ENCODE measurements around the gene TUBA4B.
A peak's percentile ranks its signal among the peaks of the same experiment; 100 is the strongest.

The TUBA4B gene

GRCh38 chr2:219218732-219219701 lies 34.0 kb upstream of the TUBA4B start, which contains the start of gene ABCB6:
Gene ABCB6 (minus strand): TSS chr2:219218958. CDS start chr2:219218673, 285 bp downstream.
- peak; percentile 67 to 81 for DNase-seq (ENCODE audit: low read depth in 1 of 2, low spot score in 1 of 2)

- DNase-seq (ENCODE audit: low read depth in 1 of 2, low spot score in 1 of 2): no peak
Measured at GRCh38 chr2:219219784-219220532, 33.1 kb upstream of the TUBA4B start.

- no peak for DNase-seq (ENCODE audit: low read depth in 1 of 2, low spot score in 1 of 2)
Measured at GRCh38 chr2:219220652-219221402, 32.2 kb upstream of the TUBA4B start.

DNA sequence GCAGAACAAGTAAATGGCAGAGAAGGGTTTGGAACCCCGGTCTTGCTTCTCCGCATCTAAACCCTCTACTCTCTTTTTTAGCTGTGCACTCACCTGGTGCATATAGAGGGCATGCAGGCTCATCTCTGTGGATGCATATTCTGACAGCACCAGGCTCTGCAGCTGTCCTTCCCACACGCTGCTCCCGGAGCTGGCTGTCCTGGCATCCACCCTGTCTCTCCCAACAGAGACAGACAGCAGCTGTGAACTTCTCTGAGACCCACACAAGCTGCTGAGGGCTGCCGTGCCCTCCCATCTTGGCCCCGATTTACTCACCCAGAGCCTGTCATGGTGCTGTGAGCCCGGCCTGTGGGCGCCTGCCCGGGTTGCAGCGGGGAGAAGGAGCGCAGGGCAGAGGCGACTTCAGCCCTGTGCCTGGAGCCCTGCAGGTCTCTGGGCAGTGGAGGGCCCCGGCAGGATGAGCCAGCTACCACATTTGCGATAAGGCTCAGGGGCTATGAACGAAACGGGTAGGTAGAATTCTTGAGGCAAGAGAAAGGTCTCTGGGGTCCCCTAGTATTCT lies 31.0 kb upstream of the TUBA4B start:
- DNase-seq (ENCODE audit: low read depth in 1 of 2, low spot score in 1 of 2): no peak

- DNase-seq (ENCODE audit: low read depth in 1 of 2, low spot score in 1 of 2): no peak
Measured at GRCh38 chr2:219223831-219224610, 29.0 kb upstream of the TUBA4B start.

GRCh38 chr2:219225350-219225749 lies 27.7 kb upstream of the TUBA4B start:
- no peak for DNase-seq (ENCODE audit: low read depth in 1 of 2, low spot score in 1 of 2)

DNA sequence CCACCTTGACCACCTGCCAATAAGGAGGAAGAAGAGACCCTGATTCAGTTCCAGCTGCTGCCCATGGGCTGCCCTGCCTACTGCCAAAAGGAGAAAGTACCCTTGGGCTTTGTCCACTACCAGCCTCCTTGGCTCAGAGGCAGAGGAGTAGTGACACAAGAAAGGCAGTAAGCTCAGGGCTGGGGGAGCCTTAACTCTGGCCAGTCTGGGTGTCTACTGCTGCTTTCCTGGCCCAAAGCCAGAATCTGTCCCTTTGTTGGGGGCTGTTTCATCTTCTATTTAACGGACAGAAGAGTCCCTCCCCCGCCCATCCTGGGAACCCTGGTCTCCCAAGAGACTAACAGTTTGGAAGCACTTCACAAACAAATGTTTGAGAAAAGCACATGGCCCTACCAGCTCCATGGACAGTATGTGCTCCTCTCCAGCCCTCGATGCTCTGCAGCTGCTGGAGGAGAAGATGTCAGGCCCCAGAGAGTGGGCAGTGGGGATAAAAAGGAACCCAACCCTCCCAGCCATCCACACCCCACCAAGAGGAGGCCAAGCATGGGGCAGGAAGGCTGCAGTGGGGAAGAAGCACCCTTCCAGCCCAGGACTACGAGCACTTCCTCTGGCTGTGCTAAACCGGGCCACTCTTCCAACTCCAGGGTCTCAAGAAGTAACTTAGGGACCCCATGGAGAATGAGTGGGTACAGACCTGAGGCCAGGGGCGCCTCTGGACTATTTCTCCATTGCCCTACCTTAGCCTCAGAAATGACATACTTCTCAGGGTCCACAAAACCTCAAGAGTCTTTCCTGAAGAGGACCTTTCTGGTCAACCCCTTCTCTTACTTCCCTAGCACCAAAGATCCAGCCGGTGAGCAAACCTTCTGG lies 24.8 kb upstream of the TUBA4B start:
- DNase-seq (ENCODE audit: low read depth in 1 of 2, low spot score in 1 of 2): no peak

- no peak for DNase-seq (ENCODE audit: low read depth in 1 of 2, low spot score in 1 of 2)
Measured at GRCh38 chr2:219228911-219229304, 24.1 kb upstream of the TUBA4B start.

- peak; percentile 93 to 94 for DNase-seq (ENCODE audit: low read depth in 1 of 2, low spot score in 1 of 2)
Measured at GRCh38 chr2:219229305-219230058, 23.6 kb upstream of the TUBA4B start, which contains the start of the genes ANKZF1 and ATG9A. Gene ANKZF1 (plus strand): TSS chr2:219229806. CDS start chr2:219230258, 452 bp downstream. Gene ATG9A (minus strand): TSS chr2:219229636. CDS start chr2:219228024, 1,612 bp downstream.

GRCh38 chr2:219230059-219230540 lies 22.9 kb upstream of the TUBA4B start:
- DNase-seq (ENCODE audit: low read depth in 1 of 2, low spot score in 1 of 2): no peak

- DNase-seq (ENCODE audit: low read depth in 1 of 2, low spot score in 1 of 2): no peak
Measured at GRCh38 chr2:219234331-219234730, 18.7 kb upstream of the TUBA4B start.

DNA sequence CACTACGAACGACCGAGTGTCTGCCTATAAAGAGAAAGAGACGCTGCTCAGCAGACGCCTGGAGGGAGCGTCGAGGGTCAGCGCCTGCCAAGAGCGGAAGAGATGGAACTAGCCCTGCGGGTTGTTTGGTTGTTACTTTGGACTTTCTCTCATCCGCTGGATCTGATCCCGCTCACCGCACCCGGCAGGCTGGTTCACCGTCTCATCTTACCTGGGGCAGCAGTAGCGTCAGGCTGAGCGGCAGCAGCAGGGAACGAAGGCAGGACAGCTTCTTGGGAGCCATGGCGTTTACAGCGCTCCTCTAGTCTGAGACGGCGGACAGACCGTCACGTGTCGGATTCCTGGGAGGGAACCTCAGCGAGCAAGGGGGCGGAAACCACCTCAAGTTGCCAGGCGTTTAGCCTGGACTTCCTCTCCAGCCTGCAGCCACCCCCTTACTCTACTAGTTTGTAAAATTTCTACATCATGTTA lies 9.7 kb upstream of the TUBA4B start:
- no peak for DNase-seq (ENCODE audit: low read depth in 1 of 2, low spot score in 1 of 2)

DNA sequence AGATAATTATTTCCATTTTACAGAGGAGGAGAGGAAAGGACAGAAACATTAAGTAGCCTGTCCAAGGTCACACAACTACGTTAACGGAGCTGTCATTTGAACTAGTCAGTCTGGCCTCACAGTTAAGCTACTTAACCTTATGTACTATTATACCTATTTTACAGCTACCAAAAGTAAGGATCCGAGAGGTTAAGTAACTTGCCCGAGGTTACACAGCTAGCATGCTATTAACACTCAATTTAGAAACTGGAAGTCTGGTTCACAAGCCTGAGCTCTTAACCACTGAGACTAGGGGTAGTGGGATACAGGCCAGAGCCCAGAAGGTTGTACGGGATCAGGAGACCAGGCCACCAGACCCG lies 8.3 kb upstream of the TUBA4B start:
- no peak for DNase-seq (ENCODE audit: low read depth in 1 of 2, low spot score in 1 of 2)

- DNase-seq (ENCODE audit: low read depth in 1 of 2, low spot score in 1 of 2): peak; percentile 76 to 84
Measured at GRCh38 chr2:219245148-219245898, 7.7 kb upstream of the TUBA4B start, which contains the start of the genes GLB1L and STK16. Gene GLB1L (minus strand): TSS chr2:219245444. CDS start chr2:219243573, 1,871 bp downstream. Gene STK16 (plus strand): TSS chr2:219245479. CDS start chr2:219246000, 521 bp downstream.

DNA sequence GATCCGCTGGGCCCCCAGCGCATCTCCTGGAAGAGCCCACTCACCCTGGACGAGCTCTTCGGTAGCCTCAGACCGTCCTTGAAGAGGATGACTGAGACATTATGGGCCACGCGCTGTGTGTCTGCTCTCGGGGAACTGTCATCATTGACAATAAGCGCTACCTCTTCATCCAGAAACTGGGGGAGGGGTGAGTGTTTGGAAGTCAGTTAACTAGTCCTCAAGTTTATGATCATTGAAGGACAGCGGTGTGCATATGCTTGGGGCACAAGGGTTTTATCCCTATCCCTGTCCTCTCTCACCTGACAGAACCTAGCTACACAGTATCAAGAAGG lies 7.2 kb upstream of the TUBA4B start:
- DNase-seq (ENCODE audit: low read depth in 1 of 2, low spot score in 1 of 2): no peak

GRCh38 chr2:219246559-219246958 lies 6.5 kb upstream of the TUBA4B start:
- no peak for DNase-seq (ENCODE audit: low read depth in 1 of 2, low spot score in 1 of 2)

All from stimulated activated CD4-positive, alpha-beta T cell treated with anti-CD3 and anti-CD28 coated beads, Interleukin-15, amount 100 ng/mL, for 1 hour (primary cell).